HepG2 (cell line): ENCODE results near the gene CABP4. TPM values are rescaled to one million over a fixed set of nuclear protein-coding genes. Genes with fewer than 3 reads are reported as not detected.

Experiments
- ARID2 ChIP-seq: sonication (generic); formaldehyde crosslinking; IDR thresholded peaks from 2 replicates; pipeline ENCODE4 v1.8.1; 2022; ENCODE audit warnings: mild to moderate bottlenecking, missing genetic modification reagents, borderline replicate concordance
- ISL2 ChIP-seq: sonication (generic); formaldehyde crosslinking; IDR thresholded peaks from 2 replicates; pipeline ENCODE4 v1.5.0; 2020; ENCODE audit warnings: missing genetic modification reagents
- MATR3 ChIP-seq: sonication (generic); formaldehyde crosslinking; IDR thresholded peaks from 2 replicates; pipeline ENCODE4 v1.4.0; 2020; ENCODE audit warnings: missing genetic modification reagents
- NFIB ChIP-seq: sonication (generic); formaldehyde crosslinking; IDR thresholded peaks from 2 replicates; pipeline ENCODE4 v1.9.0; 2021; ENCODE audit warnings: missing genetic modification reagents, mild to moderate bottlenecking, borderline replicate concordance
- PCBP1 ChIP-seq: fragments of 200-400 bp; formaldehyde crosslinking; IDR thresholded peaks from 2 replicates; pipeline ENCODE4 v1.6.1; 2017; ENCODE audit warnings: mild to moderate bottlenecking, low read depth, low read length, borderline replicate concordance
- POLR2A ChIP-seq, 2 experiments: IDR thresholded peaks; 2 replicates each; pipeline ENCODE4 v1.6.1; 2011; ENCODE audit warnings: low read depth in 2 of 2, low read length in 2 of 2, mild to moderate bottlenecking in 1 of 2, moderate library complexity in 1 of 2; ENCODE audit not compliant: insufficient read depth in 1 of 2
- PRMT3 ChIP-seq: sonication (generic); formaldehyde crosslinking; IDR thresholded peaks from 2 replicates; pipeline ENCODE4 v1.8.1; 2022; ENCODE audit warnings: low read depth, mild to moderate bottlenecking, moderate library complexity, missing genetic modification reagents, borderline replicate concordance
- REPIN1 ChIP-seq: sonication (generic); formaldehyde crosslinking; IDR thresholded peaks from 2 replicates; pipeline ENCODE4 v1.8.0; 2022; ENCODE audit warnings: missing genetic modification reagents, low read depth, mild to moderate bottlenecking, borderline replicate concordance
- SP4 ChIP-seq: sonication (generic); formaldehyde crosslinking; IDR thresholded peaks from 2 replicates; pipeline ENCODE4 v1.8.1; 2023; ENCODE audit warnings: mild to moderate bottlenecking, missing genetic modification reagents
- SPEN ChIP-seq: sonication (generic); formaldehyde crosslinking; IDR thresholded peaks from 2 replicates; pipeline ENCODE4 v1.5.1; 2020; ENCODE audit warnings: low read depth, mild to moderate bottlenecking, missing genetic modification reagents
- ZFP36L2 ChIP-seq: sonication (generic); formaldehyde crosslinking; IDR thresholded peaks from 2 replicates; pipeline ENCODE4 v1.4.0; 2020; ENCODE audit warnings: missing genetic modification reagents
- ZNF543 ChIP-seq: sonication (generic); formaldehyde crosslinking; IDR thresholded peaks from 2 replicates; pipeline ENCODE4 v1.4.0; 2020; ENCODE audit warnings: mild to moderate bottlenecking, missing genetic modification reagents
- ZNF629 ChIP-seq: sonication (generic); formaldehyde crosslinking; conservative IDR thresholded peaks from 2 replicates; pipeline ENCODE4 v1.5.0; 2020; ENCODE audit warnings: missing genetic modification reagents
- ZNF766 ChIP-seq: sonication (generic); formaldehyde crosslinking; IDR thresholded peaks from 2 replicates; pipeline ENCODE4 v1.5.0; 2020; ENCODE audit warnings: missing genetic modification reagents, borderline replicate concordance
- ZSCAN12 ChIP-seq: sonication (generic); formaldehyde crosslinking; IDR thresholded peaks from 2 replicates; pipeline ENCODE4 v1.9.0; 2021; ENCODE audit warnings: mild to moderate bottlenecking, missing genetic modification reagents
- polyA plus RNA-seq, 8 experiments: library from polyadenylated mRNA; depleted of rRNA in 3 of 8; stranded (reverse) in 7 of 8; unstranded in 1 of 8; fragments of >200 nt; fragmentation: Illumina TruSeq in 4 of 8; extraction: Trizol in 4 of 8; gene quantifications; 2 replicates each; pipeline versions ENCODE4 v1.2.1 to v1.2.3, GENCODE V29; 2011 to 2016; ENCODE audit warnings: low read depth in 4 of 8, missing spikeins in 1 of 8, mixed read lengths in 1 of 8; ENCODE audit not compliant: insufficient read depth in 1 of 8
- total RNA-seq, 5 experiments: library from RNA; depleted of rRNA; stranded (reverse); fragments of >200 nt; fragmentation: Illumina TruSeq; extraction: Trizol; gene quantifications; 2 replicates each; pipeline ENCODE4 v1.2.3, GENCODE V29; 2016; ENCODE audit warnings: low read depth in 1 of 5
- TF ChIP-seq, protein P1 (sequence below): sonication (generic); formaldehyde crosslinking; IDR thresholded peaks from 2 replicates; pipeline ENCODE4 v1.4.0; 2020; ENCODE audit warnings: missing genetic modification reagents, mild to moderate bottlenecking, borderline replicate concordance
- TF ChIP-seq, protein P2 (sequence below): IDR thresholded peaks from 2 replicates; pipeline ENCODE4 v1.6.1; 2016; ENCODE audit warnings: control low read depth
- TF ChIP-seq, protein P3 (sequence below): sonication (generic); formaldehyde crosslinking; IDR thresholded peaks from 2 replicates; pipeline ENCODE4 v1.4.0; 2020; ENCODE audit warnings: missing genetic modification reagents
- TF ChIP-seq, protein P4 (sequence below): sonication (generic); formaldehyde crosslinking; IDR thresholded peaks from 2 replicates; pipeline ENCODE4 v1.4.0; 2020; ENCODE audit warnings: mild to moderate bottlenecking, low read depth, missing genetic modification reagents
- TF ChIP-seq, protein P5 (sequence below): sonication (generic); formaldehyde crosslinking; IDR thresholded peaks from 2 replicates; pipeline ENCODE4 v1.5.0; 2020; ENCODE audit warnings: missing genetic modification reagents

Gene CABP4
- total and polyA plus RNA-seq, 2 of the 13 experiments (the other 11 are each of a cell fraction or from before 2014, with no cell fraction given): not detected

DNA sequence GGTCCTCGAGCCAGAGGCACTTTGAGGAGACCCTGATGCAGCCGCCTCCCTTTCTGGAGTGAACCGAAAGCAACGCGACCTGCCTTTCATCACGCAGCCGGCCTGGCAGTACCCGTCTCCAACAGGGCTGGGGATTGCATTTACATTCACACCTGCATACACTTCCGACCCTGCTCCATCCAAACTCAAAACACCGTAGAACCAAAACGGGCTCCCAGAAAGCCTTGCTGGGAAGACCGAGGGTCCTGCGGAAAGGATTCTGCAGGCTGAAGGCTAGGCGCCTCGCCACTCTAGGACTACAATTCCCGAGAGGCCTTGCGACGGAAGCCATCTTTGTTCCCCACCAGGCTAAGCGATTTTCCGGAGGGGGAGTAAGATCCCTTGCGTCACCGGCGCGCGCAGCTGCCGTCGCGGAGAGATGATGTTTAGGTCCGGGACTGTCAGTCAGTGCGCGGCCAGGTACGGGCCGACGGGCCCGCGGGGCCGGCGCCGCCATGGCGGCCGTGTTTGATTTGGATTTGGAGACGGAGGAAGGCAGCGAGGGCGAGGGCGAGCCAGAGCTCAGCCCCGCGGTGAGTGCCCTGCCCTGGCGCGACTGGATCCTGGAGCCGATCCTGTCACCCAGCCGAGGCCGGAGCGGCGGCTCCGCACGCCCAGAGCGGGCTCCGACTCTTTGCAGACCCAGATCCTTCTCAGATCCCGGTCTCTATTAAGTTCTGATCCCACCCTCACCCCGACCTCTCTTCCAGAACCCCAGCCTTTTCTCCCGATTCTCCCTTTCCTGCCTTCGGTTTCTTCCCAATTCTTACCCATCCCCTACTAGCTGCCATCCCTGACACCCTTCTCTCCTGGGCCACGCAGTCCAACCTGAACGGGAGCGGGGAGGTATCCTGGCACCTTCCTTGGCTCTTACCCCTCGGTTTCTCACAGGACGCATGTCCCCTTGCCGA is 26.8 kb upstream of the CABP4 start, which contains the start of gene RPS6KB2 (continued):
- TF ChIP-seq, protein P1, sequence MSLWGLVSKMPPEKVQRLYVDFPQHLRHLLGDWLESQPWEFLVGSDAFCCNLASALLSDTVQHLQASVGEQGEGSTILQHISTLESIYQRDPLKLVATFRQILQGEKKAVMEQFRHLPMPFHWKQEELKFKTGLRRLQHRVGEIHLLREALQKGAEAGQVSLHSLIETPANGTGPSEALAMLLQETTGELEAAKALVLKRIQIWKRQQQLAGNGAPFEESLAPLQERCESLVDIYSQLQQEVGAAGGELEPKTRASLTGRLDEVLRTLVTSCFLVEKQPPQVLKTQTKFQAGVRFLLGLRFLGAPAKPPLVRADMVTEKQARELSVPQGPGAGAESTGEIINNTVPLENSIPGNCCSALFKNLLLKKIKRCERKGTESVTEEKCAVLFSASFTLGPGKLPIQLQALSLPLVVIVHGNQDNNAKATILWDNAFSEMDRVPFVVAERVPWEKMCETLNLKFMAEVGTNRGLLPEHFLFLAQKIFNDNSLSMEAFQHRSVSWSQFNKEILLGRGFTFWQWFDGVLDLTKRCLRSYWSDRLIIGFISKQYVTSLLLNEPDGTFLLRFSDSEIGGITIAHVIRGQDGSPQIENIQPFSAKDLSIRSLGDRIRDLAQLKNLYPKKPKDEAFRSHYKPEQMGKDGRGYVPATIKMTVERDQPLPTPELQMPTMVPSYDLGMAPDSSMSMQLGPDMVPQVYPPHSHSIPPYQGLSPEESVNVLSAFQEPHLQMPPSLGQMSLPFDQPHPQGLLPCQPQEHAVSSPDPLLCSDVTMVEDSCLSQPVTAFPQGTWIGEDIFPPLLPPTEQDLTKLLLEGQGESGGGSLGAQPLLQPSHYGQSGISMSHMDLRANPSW (CRISPR knock-in tag): peak; percentile 93; the same call in 1 of the 2 replicates
- TF ChIP-seq PRMT3 (no peak), NFIB (no peak), REPIN1 (CRISPR knock-in tag) (peak; percentile 79; the same call in 1 of the 2 replicates), ZFP36L2 (CRISPR knock-in tag) (0 out of 2 replicates have a peak, but pooled peaks have one; percentile 37), ZNF543 (CRISPR knock-in tag) (no peak), PCBP1 (no peak), MATR3 (CRISPR knock-in tag) (no peak), ZSCAN12 (0 out of 2 replicates have a peak, but pooled peaks have one; percentile 47), ISL2 (CRISPR knock-in tag) (peak; percentile 82), ARID2 (no peak), SP4 (CRISPR knock-in tag) (peak; percentile 89), POLR2A (IDR thresholded peaks at IDR 0.05; ENCODE audit: insufficient read depth in 1 of 2, low read depth in 2 of 2, low read length in 2 of 2) (peak; percentile 80), SPEN (CRISPR knock-in tag) (peak; percentile 95), ZNF629 (CRISPR knock-in tag) (0 out of 2 replicates have a peak, but pooled peaks have one; percentile 23), ZNF766 (CRISPR knock-in tag) (peak; percentile 75; the same call in 1 of the 2 replicates)
- TF ChIP-seq, protein P2, sequence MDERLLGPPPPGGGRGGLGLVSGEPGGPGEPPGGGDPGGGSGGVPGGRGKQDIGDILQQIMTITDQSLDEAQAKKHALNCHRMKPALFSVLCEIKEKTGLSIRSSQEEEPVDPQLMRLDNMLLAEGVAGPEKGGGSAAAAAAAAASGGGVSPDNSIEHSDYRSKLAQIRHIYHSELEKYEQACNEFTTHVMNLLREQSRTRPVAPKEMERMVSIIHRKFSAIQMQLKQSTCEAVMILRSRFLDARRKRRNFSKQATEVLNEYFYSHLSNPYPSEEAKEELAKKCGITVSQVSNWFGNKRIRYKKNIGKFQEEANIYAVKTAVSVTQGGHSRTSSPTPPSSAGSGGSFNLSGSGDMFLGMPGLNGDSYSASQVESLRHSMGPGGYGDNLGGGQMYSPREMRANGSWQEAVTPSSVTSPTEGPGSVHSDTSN (CRISPR knock-in tag): peak; percentile 79
- TF ChIP-seq, protein P3, sequence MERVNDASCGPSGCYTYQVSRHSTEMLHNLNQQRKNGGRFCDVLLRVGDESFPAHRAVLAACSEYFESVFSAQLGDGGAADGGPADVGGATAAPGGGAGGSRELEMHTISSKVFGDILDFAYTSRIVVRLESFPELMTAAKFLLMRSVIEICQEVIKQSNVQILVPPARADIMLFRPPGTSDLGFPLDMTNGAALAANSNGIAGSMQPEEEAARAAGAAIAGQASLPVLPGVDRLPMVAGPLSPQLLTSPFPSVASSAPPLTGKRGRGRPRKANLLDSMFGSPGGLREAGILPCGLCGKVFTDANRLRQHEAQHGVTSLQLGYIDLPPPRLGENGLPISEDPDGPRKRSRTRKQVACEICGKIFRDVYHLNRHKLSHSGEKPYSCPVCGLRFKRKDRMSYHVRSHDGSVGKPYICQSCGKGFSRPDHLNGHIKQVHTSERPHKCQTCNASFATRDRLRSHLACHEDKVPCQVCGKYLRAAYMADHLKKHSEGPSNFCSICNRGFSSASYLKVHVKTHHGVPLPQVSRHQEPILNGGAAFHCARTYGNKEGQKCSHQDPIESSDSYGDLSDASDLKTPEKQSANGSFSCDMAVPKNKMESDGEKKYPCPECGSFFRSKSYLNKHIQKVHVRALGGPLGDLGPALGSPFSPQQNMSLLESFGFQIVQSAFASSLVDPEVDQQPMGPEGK (CRISPR knock-in tag): peak; percentile 94
- TF ChIP-seq, protein P4, sequence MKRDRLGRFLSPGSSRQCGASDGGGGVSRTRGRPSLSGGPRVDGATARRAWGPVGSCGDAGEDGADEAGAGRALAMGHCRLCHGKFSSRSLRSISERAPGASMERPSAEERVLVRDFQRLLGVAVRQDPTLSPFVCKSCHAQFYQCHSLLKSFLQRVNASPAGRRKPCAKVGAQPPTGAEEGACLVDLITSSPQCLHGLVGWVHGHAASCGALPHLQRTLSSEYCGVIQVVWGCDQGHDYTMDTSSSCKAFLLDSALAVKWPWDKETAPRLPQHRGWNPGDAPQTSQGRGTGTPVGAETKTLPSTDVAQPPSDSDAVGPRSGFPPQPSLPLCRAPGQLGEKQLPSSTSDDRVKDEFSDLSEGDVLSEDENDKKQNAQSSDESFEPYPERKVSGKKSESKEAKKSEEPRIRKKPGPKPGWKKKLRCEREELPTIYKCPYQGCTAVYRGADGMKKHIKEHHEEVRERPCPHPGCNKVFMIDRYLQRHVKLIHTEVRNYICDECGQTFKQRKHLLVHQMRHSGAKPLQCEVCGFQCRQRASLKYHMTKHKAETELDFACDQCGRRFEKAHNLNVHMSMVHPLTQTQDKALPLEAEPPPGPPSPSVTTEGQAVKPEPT (CRISPR knock-in tag): 0 out of 2 replicates have a peak, but pooled peaks have one; percentile 65
- TF ChIP-seq, protein P5, sequence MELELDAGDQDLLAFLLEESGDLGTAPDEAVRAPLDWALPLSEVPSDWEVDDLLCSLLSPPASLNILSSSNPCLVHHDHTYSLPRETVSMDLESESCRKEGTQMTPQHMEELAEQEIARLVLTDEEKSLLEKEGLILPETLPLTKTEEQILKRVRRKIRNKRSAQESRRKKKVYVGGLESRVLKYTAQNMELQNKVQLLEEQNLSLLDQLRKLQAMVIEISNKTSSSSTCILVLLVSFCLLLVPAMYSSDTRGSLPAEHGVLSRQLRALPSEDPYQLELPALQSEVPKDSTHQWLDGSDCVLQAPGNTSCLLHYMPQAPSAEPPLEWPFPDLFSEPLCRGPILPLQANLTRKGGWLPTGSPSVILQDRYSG (CRISPR knock-in tag): peak; percentile 66; the same call in 1 of the 2 replicates
